DMS 273 (cell line): ENCODE results near the gene ANTXR1.

Experiments
- DNase-seq: peaks from one replicate; lab custom pipeline; 2025; ENCODE audit not compliant: unreplicated experiment; lab: John Stamatoyannopoulos, UW

ANTXR1 gene

GRCh38 chr2:69204654-69205053 lies 191.7 kb downstream of the ANTXR1 start:
- no peak for DNase-seq

- DNase-seq, result no peak
Measured at GRCh38 chr2:69205076-69205475, 192.1 kb downstream of the ANTXR1 start.

GRCh38 chr2:69205491-69205890 lies 192.5 kb downstream of the ANTXR1 start:
- no peak for DNase-seq

GRCh38 chr2:69208023-69208595 lies 195.1 kb downstream of the ANTXR1 start:
- DNase-seq, result no peak

- DNase-seq, result no peak
Measured at GRCh38 chr2:69209482-69209881, 196.5 kb downstream of the ANTXR1 start.

GRCh38 chr2:69210385-69210784 lies 197.4 kb downstream of the ANTXR1 start:
- no peak for DNase-seq

- DNase-seq, result peak; percentile 16
Measured at GRCh38 chr2:69211048-69211447, 198.1 kb downstream of the ANTXR1 start.

- DNase-seq, result no peak
Measured at GRCh38 chr2:69211686-69212085, 198.7 kb downstream of the ANTXR1 start.

- peak; percentile 9 for DNase-seq
Measured at GRCh38 chr2:69212238-69213028, 199.5 kb downstream of the ANTXR1 start.

GRCh38 chr2:69213201-69213600 lies 200.2 kb downstream of the ANTXR1 start:
- DNase-seq, result peak; percentile 74

GRCh38 chr2:69213782-69214181 lies 200.8 kb downstream of the ANTXR1 start:
- DNase-seq, result no peak

GRCh38 chr2:69214898-69215297 lies 201.9 kb downstream of the ANTXR1 start:
- DNase-seq, result peak; percentile 53

GRCh38 chr2:69216535-69217332 lies 203.8 kb downstream of the ANTXR1 start:
- peak; percentile 53 for DNase-seq

GRCh38 chr2:69217333-69218080 lies 204.5 kb downstream of the ANTXR1 start:
- DNase-seq, result peak; percentile 53

GRCh38 chr2:69221512-69221911 lies 208.5 kb downstream of the ANTXR1 start:
- DNase-seq, result no peak

GRCh38 chr2:69221960-69222751 lies 209.2 kb downstream of the ANTXR1 start:
- peak; percentile 23 for DNase-seq

GRCh38 chr2:69222953-69223658 lies 210.1 kb downstream of the ANTXR1 start:
- DNase-seq, result peak; percentile 67

- peak; percentile 80 for DNase-seq
Measured at GRCh38 chr2:69223759-69224511, 211.0 kb downstream of the ANTXR1 start.

GRCh38 chr2:69224512-69224837 lies 211.5 kb downstream of the ANTXR1 start:
- DNase-seq, result no peak
